GM23338 (cell line): ENCODE results near the gene WWOX.

Experiments used
- CTCF ChIP-seq, 2 experiments: fragments of 200-600 bp in 1 of 2; sonication (generic) in 1 of 2; conservative IDR thresholded peaks; 2 replicates each; pipeline versions ENCODE4 v1.5.1 to v1.6.1; 2016 to 2017; ENCODE audit warnings: antibody characterized with exemption in 2 of 2, low read depth in 2 of 2, mild to moderate bottlenecking in 2 of 2, moderate library complexity in 1 of 2
- EZH2 ChIP-seq: fragments of 200-600 bp; sonication (generic); IDR thresholded peaks from one replicate; pipeline ENCODE4 v1.8.0; 2017; ENCODE audit warnings: antibody characterized with exemption, mild to moderate bottlenecking, low read depth; ENCODE audit not compliant: unreplicated experiment
- JUNB ChIP-seq: IDR thresholded peaks from one replicate; pipeline ENCODE4 v1.6.1; 2016; ENCODE audit warnings: antibody characterized with exemption; ENCODE audit not compliant: unreplicated experiment
- STAT1 ChIP-seq: IDR thresholded peaks from one replicate; pipeline ENCODE4 v1.6.1; 2016; ENCODE audit warnings: antibody characterized with exemption; ENCODE audit not compliant: unreplicated experiment
- TF ChIP-seq, protein P1 (sequence below): IDR thresholded peaks from one replicate; pipeline ENCODE4 v1.6.1; 2018; ENCODE audit warnings: antibody characterized with exemption; ENCODE audit not compliant: unreplicated experiment

- TF ChIP-seq EZH2 (no peak), CTCF (conservative IDR thresholded peaks at IDR 0.05; ENCODE audit: low read depth in 2 of 2) (no peak), STAT1 (no peak), JUNB (no peak)
- TF ChIP-seq, protein P1, sequence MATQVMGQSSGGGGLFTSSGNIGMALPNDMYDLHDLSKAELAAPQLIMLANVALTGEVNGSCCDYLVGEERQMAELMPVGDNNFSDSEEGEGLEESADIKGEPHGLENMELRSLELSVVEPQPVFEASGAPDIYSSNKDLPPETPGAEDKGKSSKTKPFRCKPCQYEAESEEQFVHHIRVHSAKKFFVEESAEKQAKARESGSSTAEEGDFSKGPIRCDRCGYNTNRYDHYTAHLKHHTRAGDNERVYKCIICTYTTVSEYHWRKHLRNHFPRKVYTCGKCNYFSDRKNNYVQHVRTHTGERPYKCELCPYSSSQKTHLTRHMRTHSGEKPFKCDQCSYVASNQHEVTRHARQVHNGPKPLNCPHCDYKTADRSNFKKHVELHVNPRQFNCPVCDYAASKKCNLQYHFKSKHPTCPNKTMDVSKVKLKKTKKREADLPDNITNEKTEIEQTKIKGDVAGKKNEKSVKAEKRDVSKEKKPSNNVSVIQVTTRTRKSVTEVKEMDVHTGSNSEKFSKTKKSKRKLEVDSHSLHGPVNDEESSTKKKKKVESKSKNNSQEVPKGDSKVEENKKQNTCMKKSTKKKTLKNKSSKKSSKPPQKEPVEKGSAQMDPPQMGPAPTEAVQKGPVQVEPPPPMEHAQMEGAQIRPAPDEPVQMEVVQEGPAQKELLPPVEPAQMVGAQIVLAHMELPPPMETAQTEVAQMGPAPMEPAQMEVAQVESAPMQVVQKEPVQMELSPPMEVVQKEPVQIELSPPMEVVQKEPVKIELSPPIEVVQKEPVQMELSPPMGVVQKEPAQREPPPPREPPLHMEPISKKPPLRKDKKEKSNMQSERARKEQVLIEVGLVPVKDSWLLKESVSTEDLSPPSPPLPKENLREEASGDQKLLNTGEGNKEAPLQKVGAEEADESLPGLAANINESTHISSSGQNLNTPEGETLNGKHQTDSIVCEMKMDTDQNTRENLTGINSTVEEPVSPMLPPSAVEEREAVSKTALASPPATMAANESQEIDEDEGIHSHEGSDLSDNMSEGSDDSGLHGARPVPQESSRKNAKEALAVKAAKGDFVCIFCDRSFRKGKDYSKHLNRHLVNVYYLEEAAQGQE, result no peak
These were observed 660.1 kb downstream of the WWOX start for GRCh38 chr16:78759596-78759995.
